ENCODE measurements around the gene IL13RA1.
"Not testable (repeated sequence)": the region's sequence is repeated elsewhere in the genome, so short reads cannot be mapped to it uniquely, and the experiment has no call there.

The IL13RA1 gene

GRCh38 chrX:118780911-118781310, 53.5 kb downstream of the IL13RA1 start:
- no peak for DNase-seq

GRCh38 chrX:118795528-118796280, 68.3 kb downstream of the IL13RA1 start:
- no peak for DNase-seq

- peak; percentile 64 for DNase-seq
Measured at GRCh38 chrX:118802857-118803256, 75.5 kb downstream of the IL13RA1 start.

GRCh38 chrX:118807151-118808017, 80.0 kb downstream of the IL13RA1 start:
- DNase-seq = peak; percentile 49

GRCh38 chrX:118817257-118817656, 89.9 kb downstream of the IL13RA1 start:
- not testable (repeated sequence) for DNase-seq

- peak; percentile 11 for DNase-seq
Measured at GRCh38 chrX:118823263-118824172, 96.1 kb downstream of the IL13RA1 start, which contains the start of gene ZCCHC12. Gene ZCCHC12 (plus strand): TSS chrX:118823824. CDS start chrX:118825245, 1,421 bp downstream.

- no peak for DNase-seq
Measured at GRCh38 chrX:118824173-118824730, 96.8 kb downstream of the IL13RA1 start.

- DNase-seq = no peak
Measured at GRCh38 chrX:118825227-118825626, 97.8 kb downstream of the IL13RA1 start.

- peak; percentile 74 for DNase-seq
Measured at GRCh38 chrX:118839334-118839958, 112.0 kb downstream of the IL13RA1 start.

Measured in inflammatory macrophage treated with lipopolysaccharide for 4 hours (primary cell).